ENCODE measurements around the gene MAPKAP1. TPM values are rescaled to one million over a fixed set of nuclear protein-coding genes. Genes with fewer than 3 reads are reported as not detected.

Gene MAPKAP1
- total and polyA plus RNA-seq, 9 of the 15 experiments (the other 6 are each of a cell fraction or from before 2014, with no cell fraction given), result 2.6 to 82.1 (median 61.1) TPM

- no peak for TF ChIP-seq ZBTB11 (CRISPR knock-in tag; IDR thresholded peaks at IDR 0.05)
Observed at GRCh38 chr9:125412166-125412565, 294.8 kb downstream of the MAPKAP1 start (continued).

- Histone ChIP-seq H3K4me3 (peak overlapping the region; percentile 35; the same call in 1 of the 2 replicates), H3K79me2 (ENCODE audit: control insufficient read depth, insufficient read depth, low read length) (no peaks in the 10 kb centered on the region; the same call in 2 of the 3 replicates), H3K27ac (ENCODE audit: extremely low read depth, low read depth, low read length) (no peak overlapping the region), H3K27me3 (ENCODE audit: control insufficient read depth in 2 of 2, insufficient read depth in 2 of 2, low read length in 2 of 2) (no peaks in the 10 kb centered on the region; a peak in 1 of 5 replicates), H3K9ac (ENCODE audit: insufficient read depth in 1 of 2, low read depth in 2 of 2, low read length in 2 of 2) (peak overlapping the region in 1 of 2 experiments; percentile 76; a peak in 2 of 4 replicates), H4K20me1 (replicated peaks; ENCODE audit: control insufficient read depth, insufficient read depth, low read length) (no peaks in the 10 kb centered on the region), H3K4me1 (replicated peaks in 1 of 2; ENCODE audit: control insufficient read depth in 2 of 2, insufficient read depth in 2 of 2, low read length in 2 of 2) (peaks cover 9 to 56% of the 10 kb centered on the region in 2 experiments; a peak in 4 of 5 replicates), H3K9me1 (ENCODE audit: control insufficient read depth, insufficient read depth, low read length) (no peaks in the 10 kb centered on the region), H2AFZ (ENCODE audit: low read depth, low read length) (no peak overlapping the region), H3K36me3 (ENCODE audit: control insufficient read depth, insufficient read depth, low read length) (no peaks in the 10 kb centered on the region), H3K9me3 (replicated peaks; ENCODE audit: control insufficient read depth, insufficient read depth, low read depth, low read length) (peaks cover 4% of the 10 kb centered on the region; the same call in 1 of the 2 replicates), H3K4me2 (ENCODE audit: insufficient read depth, low read length) (peak overlapping the region; percentile 93)
- ATAC-seq (no peak), FAIRE-seq (no peak), DNase-seq (ENCODE audit: extremely low read depth in 1 of 4, low spot score in 3 of 4) (no peak)
- in situ Hi-C loops (cut with MboI) (loop anchor here (5.0 kb wide), 1 partner anchor 821 kb away; no protein-coding TSS in a partner anchor), intact Hi-C loops (cut with micrococcal nuclease) (no loop called here)
- BruUV-seq (replicated peaks), result no TSS peak
- TF ChIP-seq ID3 (CRISPR knock-in tag; IDR thresholded peaks at IDR 0.05) (no peak), ID3 (tag; IDR thresholded peaks at IDR 0.05) (no peak), SRF (CRISPR knock-in tag; IDR thresholded peaks at IDR 0.05) (no peak)
- POLR2A ChIA-PET, result interaction anchor here (0.5 kb wide), 1 partner anchor 493 kb away, joined by 3 read pairs; no protein-coding TSS in a partner anchor
- 32% methylated on average over 14 of the region's 14 CpGs for WGBS (ENCODE audit: insufficient coverage, low coverage, missing lambda C conversion rate)
- CTCF ChIA-PET (ENCODE audit: low intra/inter-chr PET ratio), result no interaction called here
Observed at GRCh38 chr9:125411171-125411756, 295.7 kb downstream of the MAPKAP1 start.

All from K562 (cell line).